Fibroblast of the aortic adventitia (primary cell): ENCODE results near the gene NUBP2. TPM values are rescaled to one million over a fixed set of nuclear protein-coding genes. Genes with fewer than 3 reads are reported as not detected.
"Not testable (repeated sequence)": the region's sequence is repeated elsewhere in the genome, so short reads cannot be mapped to it uniquely, and the experiment has no call there.

Source experiments
- DNase-seq: peaks from one replicate; pipeline ENCODE4 v3.0.0-alpha.2; 2010; ENCODE audit warnings: low read depth
- H3K4me3 ChIP-seq: 2 replicates; pipeline ENCODE4 v1.5.1; 2011; ENCODE audit warnings: low read depth, mild to moderate bottlenecking, control low read depth, low read length, moderate library complexity
- CTCF ChIP-seq: IDR thresholded peaks from 2 replicates; pipeline ENCODE4 v1.5.1; 2011; ENCODE audit warnings: mild to moderate bottlenecking, low read length, control low read depth, inconsistent platforms; ENCODE audit not compliant: insufficient read depth
- total RNA-seq: library from RNA; depleted of rRNA; stranded (reverse); fragments of >200 nt; gene quantifications from 2 replicates; pipeline ENCODE4 v1.2.3, GENCODE V29; 2012; ENCODE audit warnings: low replicate concordance

The NUBP2 gene
- total RNA-seq, 1 donor = 44.6 TPM

- no peak for DNase-seq
- TF ChIP-seq CTCF = no peak
- no peak overlapping the region for H3K4me3 ChIP-seq
Observed at GRCh38 chr16:1794221-1794871, 11.6 kb downstream of the NUBP2 start.

GRCh38 chr16:1794908-1795666, 12.3 kb downstream of the NUBP2 start:
- H3K4me3 ChIP-seq = no peak overlapping the region
- TF ChIP-seq CTCF = no peak
- no peak for DNase-seq

- DNase-seq, H3K4me3 ChIP-seq: not testable (repeated sequence)
Observed at GRCh38 chr16:1799263-1799662, 16.5 kb downstream of the NUBP2 start.

GRCh38 chr16:1800701-1801100, 17.9 kb downstream of the NUBP2 start:
- DNase-seq = no peak
- H3K4me3 ChIP-seq = no peak overlapping the region
- TF ChIP-seq CTCF = no peak

GRCh38 chr16:1807626-1808025, 24.9 kb downstream of the NUBP2 start:
- DNase-seq = no peak
- TF ChIP-seq CTCF = no peak
- H3K4me3 ChIP-seq = no peak overlapping the region

GRCh38 chr16:1808691-1809090, 25.9 kb downstream of the NUBP2 start:
- H3K4me3 ChIP-seq = no peak overlapping the region
- no peak for DNase-seq
- TF ChIP-seq CTCF = no peak

GRCh38 chr16:1809281-1809801, 26.6 kb downstream of the NUBP2 start:
- no peak for DNase-seq
- TF ChIP-seq CTCF = no peak
- H3K4me3 ChIP-seq = no peak overlapping the region
